SK-N-SH treated with all-trans-retinoic acid at 6 μM for 48 hours (cell line): Measurements from ENCODE around the gene ADGRG1.

ENCODE experiments used
- ZNF8 ChIP-seq: fragments of 450-650 bp; formaldehyde crosslinking; IDR thresholded peaks from 2 replicates; pipeline ENCODE4 v1.5.0; 2020; ENCODE audit warnings: mild to moderate bottlenecking, moderate library complexity
- TF ChIP-seq, protein P1 (sequence below): fragments of 250-450 bp; sonication (Bioruptor Pico); IDR thresholded peaks from 2 replicates; pipeline ENCODE4 v1.8.0; 2020; ENCODE audit warnings: mild to moderate bottlenecking, moderate library complexity, borderline replicate concordance

DNA sequence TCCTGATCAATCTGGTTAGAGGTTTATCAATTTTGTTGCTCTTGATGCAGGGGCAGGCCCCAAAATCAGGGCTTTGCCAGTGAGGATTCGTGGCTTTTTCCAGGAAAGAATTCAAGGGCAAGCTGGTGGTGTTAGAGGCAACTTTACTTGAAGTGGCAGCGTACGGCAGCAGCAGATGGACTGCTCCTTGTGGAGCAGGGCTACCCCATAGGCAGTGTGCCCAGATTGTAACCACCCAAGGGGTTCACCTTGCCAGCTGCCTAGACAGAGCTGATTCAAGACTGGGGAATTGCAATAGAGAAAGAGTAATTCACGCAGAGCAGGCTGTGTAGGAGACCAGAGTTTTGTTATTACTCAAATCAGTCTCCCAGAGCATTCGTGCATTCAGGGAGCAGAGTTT, 82.9 kb downstream of the ADGRG1 start:
- TF ChIP-seq, protein P1, sequence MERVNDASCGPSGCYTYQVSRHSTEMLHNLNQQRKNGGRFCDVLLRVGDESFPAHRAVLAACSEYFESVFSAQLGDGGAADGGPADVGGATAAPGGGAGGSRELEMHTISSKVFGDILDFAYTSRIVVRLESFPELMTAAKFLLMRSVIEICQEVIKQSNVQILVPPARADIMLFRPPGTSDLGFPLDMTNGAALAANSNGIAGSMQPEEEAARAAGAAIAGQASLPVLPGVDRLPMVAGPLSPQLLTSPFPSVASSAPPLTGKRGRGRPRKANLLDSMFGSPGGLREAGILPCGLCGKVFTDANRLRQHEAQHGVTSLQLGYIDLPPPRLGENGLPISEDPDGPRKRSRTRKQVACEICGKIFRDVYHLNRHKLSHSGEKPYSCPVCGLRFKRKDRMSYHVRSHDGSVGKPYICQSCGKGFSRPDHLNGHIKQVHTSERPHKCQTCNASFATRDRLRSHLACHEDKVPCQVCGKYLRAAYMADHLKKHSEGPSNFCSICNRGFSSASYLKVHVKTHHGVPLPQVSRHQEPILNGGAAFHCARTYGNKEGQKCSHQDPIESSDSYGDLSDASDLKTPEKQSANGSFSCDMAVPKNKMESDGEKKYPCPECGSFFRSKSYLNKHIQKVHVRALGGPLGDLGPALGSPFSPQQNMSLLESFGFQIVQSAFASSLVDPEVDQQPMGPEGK (CRISPR knock-in tag): no peak
- no peak for TF ChIP-seq ZNF8
